ENCODE data around the gene LCOR.

DNA sequence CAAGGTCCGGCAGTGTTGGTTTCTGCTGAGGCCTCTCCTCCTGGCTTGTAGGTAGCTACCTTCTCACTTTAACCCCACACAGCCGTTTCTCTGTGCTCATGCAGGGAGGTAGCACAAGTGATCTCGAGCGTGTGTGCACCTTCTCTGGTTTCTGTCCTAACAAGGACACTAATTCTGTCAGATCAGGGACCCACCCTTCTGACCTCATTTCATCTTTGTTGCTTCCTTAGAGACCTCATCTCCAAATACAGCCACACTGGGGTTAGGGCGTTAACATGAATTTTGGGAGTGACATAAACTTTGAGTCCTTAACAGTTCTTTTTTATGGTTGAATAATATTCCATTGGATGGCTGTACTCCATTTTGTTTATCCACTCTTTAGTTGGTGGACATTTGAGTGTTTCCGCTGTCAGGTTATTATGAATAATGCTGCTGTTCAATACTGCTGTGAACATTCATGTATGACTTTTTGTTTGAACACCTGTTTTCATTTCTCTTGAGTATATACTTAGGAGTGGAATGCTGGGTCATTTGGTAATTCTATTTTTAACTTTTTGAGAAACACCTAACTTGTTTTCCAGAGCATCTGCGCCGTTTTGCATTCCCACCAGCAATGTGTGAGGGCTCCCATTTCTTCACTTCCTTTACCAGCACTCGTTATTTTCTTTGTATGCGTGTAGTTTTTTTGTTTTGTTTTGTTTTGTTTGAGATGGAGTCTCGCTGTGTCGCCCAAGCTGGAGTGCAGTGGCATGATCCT is 57.5 kb downstream of the LCOR start:
- TF ChIP-seq, protein P1, sequence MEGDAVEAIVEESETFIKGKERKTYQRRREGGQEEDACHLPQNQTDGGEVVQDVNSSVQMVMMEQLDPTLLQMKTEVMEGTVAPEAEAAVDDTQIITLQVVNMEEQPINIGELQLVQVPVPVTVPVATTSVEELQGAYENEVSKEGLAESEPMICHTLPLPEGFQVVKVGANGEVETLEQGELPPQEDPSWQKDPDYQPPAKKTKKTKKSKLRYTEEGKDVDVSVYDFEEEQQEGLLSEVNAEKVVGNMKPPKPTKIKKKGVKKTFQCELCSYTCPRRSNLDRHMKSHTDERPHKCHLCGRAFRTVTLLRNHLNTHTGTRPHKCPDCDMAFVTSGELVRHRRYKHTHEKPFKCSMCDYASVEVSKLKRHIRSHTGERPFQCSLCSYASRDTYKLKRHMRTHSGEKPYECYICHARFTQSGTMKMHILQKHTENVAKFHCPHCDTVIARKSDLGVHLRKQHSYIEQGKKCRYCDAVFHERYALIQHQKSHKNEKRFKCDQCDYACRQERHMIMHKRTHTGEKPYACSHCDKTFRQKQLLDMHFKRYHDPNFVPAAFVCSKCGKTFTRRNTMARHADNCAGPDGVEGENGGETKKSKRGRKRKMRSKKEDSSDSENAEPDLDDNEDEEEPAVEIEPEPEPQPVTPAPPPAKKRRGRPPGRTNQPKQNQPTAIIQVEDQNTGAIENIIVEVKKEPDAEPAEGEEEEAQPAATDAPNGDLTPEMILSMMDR (IDR thresholded peaks at IDR 0.05; ENCODE audit: low read depth, low read length): no peak
- TF ChIP-seq POLR2A (IDR thresholded peaks at IDR 0.05; ENCODE audit: extremely low read depth, insufficient read length) (no peak), MYC (IDR thresholded peaks at IDR 0.05; ENCODE audit: low read depth, low read length) (no peak)
- TF ChIP-seq, protein P2, sequence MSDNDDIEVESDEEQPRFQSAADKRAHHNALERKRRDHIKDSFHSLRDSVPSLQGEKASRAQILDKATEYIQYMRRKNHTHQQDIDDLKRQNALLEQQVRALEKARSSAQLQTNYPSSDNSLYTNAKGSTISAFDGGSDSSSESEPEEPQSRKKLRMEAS (IDR thresholded peaks at IDR 0.05; ENCODE audit: low read depth, low read length): no peak

Measured in NB4 (cell line).